Measurements from ENCODE around the gene CNN2.

CNN2 gene

GRCh38 chr19:994516-994915 lies 31.9 kb upstream of the CNN2 start:
- ChIA-PET CTCF (interaction anchor here (1.7 kb wide), 2 partner anchors 10 to 72 kb away, joined by 5 to 7 read pairs; partner anchors contain the start of gene WDR18), POLR2A (no interaction called here)
- no peak for DNase-seq (ENCODE audit: extremely low spot score)
- no peak for TF ChIP-seq CTCF (IDR thresholded peaks at IDR 0.05; ENCODE audit: control extremely low read depth, extremely low read depth, low read depth, missing control alignments)

GRCh38 chr19:995051-995827 lies 31.2 kb upstream of the CNN2 start:
- POLR2A ChIA-PET, result no interaction called here
- CTCF ChIA-PET, result interaction anchor here (1.1 to 1.7 kb wide), 3 partner anchors 11 to 132 kb away, joined by 3 to 7 read pairs (median 5); partner anchors contain the start of gene WDR18
- TF ChIP-seq CTCF (IDR thresholded peaks at IDR 0.05; ENCODE audit: control extremely low read depth, extremely low read depth, low read depth, missing control alignments), result no peak
- DNase-seq (ENCODE audit: extremely low spot score), result no peak

GRCh38 chr19:996051-996838 lies 30.2 kb upstream of the CNN2 start:
- peak; percentile 72 for DNase-seq (ENCODE audit: extremely low spot score)
- ChIA-PET POLR2A (no interaction called here), CTCF (interaction anchor here (1.1 to 2.4 kb wide), 6 partner anchors 9 to 133 kb away, joined by 3 to 9 read pairs (median 5); no protein-coding TSS in a partner anchor)
- no peak for TF ChIP-seq CTCF (IDR thresholded peaks at IDR 0.05; ENCODE audit: control extremely low read depth, extremely low read depth, low read depth, missing control alignments)

- POLR2A ChIA-PET, result interaction anchor here (0.6 kb wide), 1 partner anchor 300 kb away, joined by 7 read pairs; no protein-coding TSS in a partner anchor
- CTCF ChIA-PET, result interaction anchor here (0.8 to 2.4 kb wide), 9 partner anchors 10 to 227 kb away, joined by 3 to 9 read pairs (median 3); partner anchors contain the start of gene WDR18
- TF ChIP-seq CTCF (IDR thresholded peaks at IDR 0.05; ENCODE audit: control extremely low read depth, extremely low read depth, low read depth, missing control alignments), result no peak
- DNase-seq (ENCODE audit: extremely low spot score), result no peak
Measured at GRCh38 chr19:998064-998463, 28.3 kb upstream of the CNN2 start.

GRCh38 chr19:999379-999719 lies 27.1 kb upstream of the CNN2 start:
- ChIA-PET CTCF (interaction anchor here (1.0 to 1.4 kb wide), 3 partner anchors 12 to 78 kb away, joined by 3 read pairs; partner anchors contain the start of gene WDR18), POLR2A (no interaction called here)
- no peak for TF ChIP-seq CTCF (IDR thresholded peaks at IDR 0.05; ENCODE audit: control extremely low read depth, extremely low read depth, low read depth, missing control alignments)
- DNase-seq (ENCODE audit: extremely low spot score), result no peak

GRCh38 chr19:1000095-1000494 lies 26.3 kb upstream of the CNN2 start, which contains the start of gene GRIN3B:
Gene GRIN3B (plus strand): TSS chr19:1000419. CDS start chr19:1000438, 19 bp downstream.
- ChIA-PET CTCF (interaction anchor here (1.1 to 1.4 kb wide), 2 partner anchors 13 to 20 kb away, joined by 3 to 4 read pairs; no protein-coding TSS in a partner anchor), POLR2A (no interaction called here)
- DNase-seq (ENCODE audit: extremely low spot score), result peak; percentile 82
- TF ChIP-seq CTCF (IDR thresholded peaks at IDR 0.05; ENCODE audit: control extremely low read depth, extremely low read depth, low read depth, missing control alignments), result peak; percentile 36
